IMR-90 (cell line): Measurements from ENCODE around the gene ATG101.

Experiments used
- CHD1 ChIP-seq: IDR thresholded peaks from 2 replicates; pipeline ENCODE4 v1.6.1; 2012; ENCODE audit warnings: low read depth, low read length, improper control_type of control experiment
- CTCF ChIP-seq: conservative IDR thresholded peaks from 2 replicates; pipeline ENCODE4 v1.5.1; 2012; ENCODE audit warnings: mild to moderate bottlenecking, low read depth, low read length, improper control_type of control experiment
- RAD21 ChIP-seq: IDR thresholded peaks from 2 replicates; pipeline ENCODE4 v1.6.1; 2012; ENCODE audit warnings: low read length, improper control_type of control experiment
- USF2 ChIP-seq: fragments of 150-350 bp; IDR thresholded peaks from 2 replicates; pipeline ENCODE4 v1.6.1; 2017; ENCODE audit warnings: mild to moderate bottlenecking, antibody characterized with exemption, low read length, low read depth

GRCh38 chr12:52122904-52123303 is 53.1 kb downstream of the ATG101 start:
- no peak for TF ChIP-seq CTCF
- no peak for TF ChIP-seq USF2
- no peak for TF ChIP-seq CHD1
- TF ChIP-seq RAD21, result no peak
